ENCODE measurements around the gene CTSC.

GRCh38 chr11:88312628-88313027, 24.9 kb downstream of the CTSC start:
- no peak for TF ChIP-seq EZH2 (IDR thresholded peaks at IDR 0.05; ENCODE audit: insufficient read depth, poor library complexity, severe bottlenecking)
- no peak for TF ChIP-seq EZH2phosphoT487 (IDR thresholded peaks at IDR 0.05; ENCODE audit: insufficient read depth, low read depth)
